GM21381 (cell line): ENCODE measurements around the gene PTPRN2.

Experiments
- ATAC-seq: cut with Tn5 transposase; IDR thresholded peaks from one replicate; pipeline ENCODE4 v1.9.1; 2021; ENCODE audit warnings: mild to moderate bottlenecking, moderate library complexity; ENCODE audit not compliant: unreplicated experiment

Gene PTPRN2

DNA sequence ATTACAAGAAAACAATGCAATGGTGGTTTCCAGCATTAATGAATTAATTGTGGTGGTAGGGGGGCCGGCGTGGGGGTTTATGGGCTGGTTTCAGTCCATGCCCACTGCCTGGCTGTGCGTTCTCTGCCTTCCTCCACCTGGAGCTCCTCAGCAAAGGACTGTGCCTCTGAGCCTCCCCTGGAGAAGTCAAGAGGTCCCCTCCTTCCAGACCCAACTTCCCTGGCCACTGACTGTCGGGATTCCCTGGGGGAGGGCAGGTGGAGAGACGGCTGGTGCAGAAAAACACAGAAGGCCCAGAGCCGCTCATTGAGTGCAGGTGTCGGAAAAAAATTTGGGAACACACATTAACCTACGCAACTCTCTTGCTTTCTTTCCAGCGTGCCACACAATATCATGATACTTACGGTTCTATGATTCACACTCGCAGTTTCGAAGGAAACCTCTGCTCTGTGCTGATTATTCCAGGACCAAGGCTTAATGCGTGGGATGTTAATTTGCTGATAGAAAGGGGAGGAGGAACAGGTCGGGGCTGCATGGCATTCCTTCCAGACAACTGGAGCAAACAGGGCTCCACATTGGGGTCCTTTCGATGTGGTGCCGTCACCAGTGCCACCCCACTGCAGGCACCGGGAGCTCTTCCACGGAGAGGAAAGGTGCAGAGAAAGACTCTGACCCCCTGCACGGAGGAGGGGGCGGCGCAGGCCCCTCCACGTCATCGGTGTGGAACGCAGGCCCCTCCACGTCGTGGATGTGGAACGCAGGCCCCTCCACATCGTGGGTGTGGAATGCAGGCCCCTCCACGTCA is 744.1 kb downstream of the PTPRN2 start:
- ATAC-seq: no peak

DNA sequence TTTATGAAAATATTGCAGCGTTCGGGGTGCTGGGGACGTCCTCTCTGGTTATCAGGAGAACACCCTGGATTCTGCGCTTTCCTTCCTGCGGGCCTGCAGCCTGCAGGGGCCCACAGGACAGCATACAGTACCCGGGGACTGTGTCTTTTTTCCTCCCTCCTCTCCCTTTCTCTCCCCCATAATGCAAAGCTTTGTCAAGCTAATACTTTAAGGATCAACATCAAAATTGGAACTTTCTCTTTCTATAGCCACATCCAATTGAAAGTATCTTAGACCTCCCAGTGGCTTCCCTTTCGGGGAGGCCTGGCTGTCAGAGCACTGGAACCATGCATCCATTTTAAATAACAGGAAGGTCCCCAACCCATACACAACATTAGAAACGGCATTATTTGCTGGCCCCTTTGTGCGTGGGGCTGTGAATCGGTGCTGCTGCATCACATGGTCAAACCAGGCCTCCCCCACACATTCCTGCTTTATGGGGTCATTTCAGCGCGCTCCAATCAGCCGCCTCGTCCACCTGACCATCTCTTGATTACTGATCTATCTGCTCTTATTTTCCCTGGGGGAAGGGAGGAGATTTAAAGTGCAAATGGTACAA is 745.8 kb downstream of the PTPRN2 start:
- ATAC-seq: no peak

DNA sequence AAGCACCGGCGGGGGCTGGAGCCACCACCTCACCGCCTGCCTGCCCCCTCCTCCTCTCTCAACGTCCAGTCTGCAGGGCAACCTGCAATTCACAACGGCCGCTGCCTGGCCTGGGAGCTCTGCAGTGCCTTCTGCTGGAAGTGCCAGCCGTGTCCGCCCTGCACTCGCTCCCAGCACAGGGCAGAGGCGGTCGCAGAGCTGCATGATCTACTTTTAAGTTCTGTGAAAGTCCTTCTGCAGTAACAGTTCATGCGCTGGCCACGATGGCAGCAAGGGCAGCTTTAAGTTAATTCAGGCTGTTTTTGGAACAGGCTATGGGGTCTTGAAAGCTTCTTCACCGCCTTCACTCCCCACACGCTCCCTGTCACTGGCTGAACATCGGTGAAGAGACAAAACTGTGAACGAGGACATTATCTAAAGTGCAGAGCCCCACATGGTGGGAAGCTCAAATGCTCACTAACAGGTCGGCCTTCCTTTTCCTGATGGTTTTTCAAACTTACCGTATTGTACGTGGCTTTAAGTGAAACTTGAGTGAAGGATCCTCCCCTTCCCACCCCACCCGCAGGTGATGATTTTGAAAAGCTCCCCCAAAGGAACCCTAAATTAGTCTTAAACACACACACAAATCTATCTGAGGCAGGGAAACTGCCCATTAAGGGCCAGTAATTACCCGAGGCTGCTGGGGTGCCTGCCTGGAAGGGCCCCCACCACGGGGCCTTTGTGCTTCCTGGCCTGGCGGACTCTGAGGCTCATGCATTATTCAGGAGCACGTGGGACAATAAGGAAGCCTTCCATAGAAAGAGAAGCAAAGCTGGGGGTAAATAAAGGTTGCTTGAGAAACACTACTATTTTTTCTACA is 746.5 kb downstream of the PTPRN2 start:
- no peak for ATAC-seq

DNA sequence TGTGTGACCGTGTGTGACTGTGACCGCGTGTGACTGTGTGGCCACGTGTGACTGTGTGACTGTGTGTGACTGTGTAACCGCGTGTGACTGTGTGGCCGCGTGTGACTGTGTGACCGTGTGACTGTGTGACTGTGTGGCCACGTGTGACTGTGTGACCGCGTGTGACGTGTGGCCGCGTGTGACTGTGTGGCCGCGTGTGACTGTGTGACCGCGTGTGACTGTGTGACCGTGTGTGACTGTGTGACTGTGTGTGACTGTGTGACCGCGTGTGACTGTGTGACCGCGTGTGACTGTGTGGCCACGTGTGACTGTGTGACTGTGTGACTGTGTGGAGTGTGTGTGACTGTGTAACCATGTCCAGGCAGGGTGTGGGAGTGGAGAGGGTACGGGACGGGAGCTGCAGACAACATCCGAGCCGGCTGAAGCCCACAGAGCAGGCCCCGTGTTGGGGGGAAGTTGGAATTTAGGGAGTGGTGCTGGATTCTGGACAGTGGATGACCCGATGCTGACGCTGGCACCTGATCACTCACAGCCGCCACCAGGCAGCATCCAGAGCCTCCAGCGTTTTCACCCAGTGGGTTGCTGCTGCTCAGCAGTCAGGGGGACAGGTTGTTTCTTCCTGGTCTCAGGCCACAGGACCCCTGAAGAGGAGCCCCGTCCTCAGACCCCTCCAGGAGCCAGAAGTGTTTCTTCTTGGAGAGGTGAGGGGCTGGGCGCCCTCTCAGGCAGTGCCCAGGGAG is 747.3 kb downstream of the PTPRN2 start:
- no peak for ATAC-seq

DNA sequence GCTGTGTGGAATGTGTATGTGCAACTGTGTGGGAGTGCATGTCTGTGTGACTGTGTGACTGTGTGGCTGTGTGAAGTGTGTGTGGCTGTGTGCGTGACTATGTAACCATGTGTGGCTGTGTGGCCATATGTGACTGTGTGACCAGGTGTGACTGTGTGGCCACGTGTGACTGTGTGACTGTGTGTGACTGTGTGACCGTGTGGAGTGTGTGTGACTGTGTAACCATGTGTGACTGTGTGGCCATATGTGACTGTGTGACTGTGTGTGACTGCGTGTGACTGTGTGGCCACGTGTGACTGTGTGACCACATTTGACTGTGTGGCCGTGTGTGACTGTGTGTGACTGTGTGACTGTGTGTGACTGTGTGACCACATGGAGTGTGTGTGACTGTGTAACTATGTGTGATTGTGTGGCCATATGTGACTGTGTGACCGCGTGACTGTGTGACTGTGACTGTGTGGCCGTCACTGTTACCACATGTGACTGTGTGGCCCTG is 747.9 kb downstream of the PTPRN2 start:
- no peak for ATAC-seq

DNA sequence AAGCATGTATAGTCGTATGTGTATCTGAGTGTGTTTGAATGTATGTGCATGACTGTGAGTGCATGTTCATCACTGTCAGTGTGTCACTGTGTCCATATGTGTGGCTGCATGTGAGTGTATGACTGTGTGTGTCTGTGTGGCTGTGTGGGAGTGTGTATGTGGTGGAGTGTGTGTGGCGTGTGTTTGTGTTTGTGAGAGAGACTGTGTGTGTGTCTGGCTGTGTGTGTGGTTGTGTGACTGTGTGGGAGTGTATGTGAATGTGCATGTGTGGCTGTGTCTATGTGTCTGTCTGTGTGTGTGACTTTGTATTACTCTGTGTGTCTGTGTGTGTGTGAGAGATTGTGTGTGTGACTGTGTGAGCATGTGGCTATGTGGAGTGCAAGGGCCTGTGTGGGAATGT is 748.4 kb downstream of the PTPRN2 start:
- no peak for ATAC-seq

DNA sequence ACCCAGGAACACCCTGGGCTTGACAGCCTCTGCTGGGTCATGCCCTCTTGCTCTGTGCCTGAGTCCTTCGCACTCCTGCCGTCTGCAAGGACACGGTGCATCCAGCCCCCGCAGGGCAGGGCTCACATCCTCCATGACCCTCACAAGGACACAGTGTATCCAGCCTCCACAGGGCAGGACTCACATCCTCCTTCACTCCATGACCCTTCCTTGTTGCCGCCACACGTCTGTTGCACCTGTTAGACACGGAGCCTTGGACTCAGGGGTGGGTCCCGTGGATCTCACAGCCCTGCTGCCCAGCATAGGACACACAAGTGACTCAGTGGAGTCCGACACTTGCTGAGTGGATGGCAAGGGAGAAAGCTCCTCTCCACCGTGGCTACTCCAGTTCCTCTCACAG is 750.1 kb downstream of the PTPRN2 start:
- ATAC-seq: no peak

DNA sequence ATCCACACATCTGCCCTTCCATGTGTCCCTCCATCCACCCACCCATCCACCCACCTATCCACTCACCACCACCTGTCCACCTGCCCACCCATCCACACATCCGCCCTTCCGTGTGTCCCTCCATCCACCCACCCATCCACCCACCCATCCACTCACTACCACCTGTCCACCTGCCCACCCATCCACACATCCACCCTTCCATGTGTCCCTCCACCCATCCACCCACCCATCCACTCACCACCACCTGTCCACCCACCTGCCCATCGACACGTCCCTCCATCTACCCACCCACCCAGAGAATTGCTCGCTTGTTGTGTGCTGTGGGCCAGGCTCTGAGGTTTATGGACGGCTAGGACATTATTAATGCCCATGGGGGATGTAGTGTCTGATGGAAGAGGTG is 750.6 kb downstream of the PTPRN2 start:
- ATAC-seq: no peak

DNA sequence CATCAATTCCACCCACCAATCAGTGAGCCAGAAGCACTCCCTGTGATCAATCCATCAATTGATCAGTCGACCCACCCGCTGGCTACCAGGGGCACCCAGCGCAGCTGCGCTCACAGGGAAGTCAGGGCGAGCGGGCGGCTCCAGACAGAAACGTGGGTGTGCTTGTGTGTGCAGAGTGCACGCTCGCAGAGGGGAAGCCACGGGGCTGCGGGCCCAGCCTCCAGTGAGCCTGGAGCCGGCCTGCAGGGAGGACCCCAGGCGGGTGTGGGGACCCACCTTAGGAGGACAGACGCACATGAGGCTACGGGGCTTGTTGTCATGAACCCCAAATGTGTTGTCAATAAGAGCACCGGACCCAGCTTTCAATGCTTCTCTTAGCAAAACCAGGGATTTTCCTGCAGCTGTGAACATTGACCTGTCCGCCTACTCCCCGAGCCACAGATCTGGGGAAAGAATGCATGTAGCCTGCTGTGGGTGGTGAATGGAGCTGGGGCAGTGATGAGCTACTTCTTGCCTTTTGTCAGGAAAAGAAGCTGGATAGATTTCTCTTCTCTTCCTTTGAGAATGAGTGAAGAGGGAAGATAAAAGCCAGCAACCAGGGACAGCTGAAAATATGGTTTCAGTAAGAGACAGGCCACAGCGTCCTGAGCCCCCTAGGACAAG is 753.0 kb downstream of the PTPRN2 start:
- no peak for ATAC-seq

DNA sequence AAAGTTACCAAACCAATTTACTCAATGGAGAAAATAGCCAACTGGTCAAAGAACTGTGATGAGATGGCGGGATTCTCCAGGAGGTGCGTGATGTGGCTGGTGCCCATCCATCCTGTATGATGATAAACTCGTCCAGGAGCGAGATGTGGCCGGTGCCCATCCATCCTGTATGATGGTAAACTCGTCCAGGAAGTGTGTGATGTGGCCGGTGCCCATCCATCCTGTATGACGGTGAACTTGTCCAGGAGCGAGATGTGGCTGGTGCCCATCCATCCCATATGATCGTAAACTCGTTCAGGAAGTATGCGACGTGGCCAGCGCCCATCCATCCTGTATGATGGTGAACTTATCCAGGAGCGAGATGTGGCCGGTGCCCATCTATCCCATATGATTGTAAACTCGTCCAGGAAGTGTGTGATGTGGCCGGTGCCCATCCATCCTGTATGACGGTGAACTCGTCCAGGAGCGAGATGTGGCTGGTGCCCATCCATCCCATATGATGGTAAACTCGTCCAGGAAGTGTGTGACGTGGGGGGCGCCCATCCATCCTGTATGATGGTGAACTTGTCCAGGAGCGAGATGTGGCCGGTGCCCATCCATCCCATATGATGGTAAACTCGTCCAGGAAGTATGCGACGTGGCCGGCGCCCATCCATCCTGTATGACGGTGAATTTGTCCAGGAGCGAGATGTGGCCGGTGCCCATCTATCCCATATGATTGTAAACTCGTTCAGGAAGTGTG is 754.6 kb downstream of the PTPRN2 start:
- ATAC-seq: no peak

DNA sequence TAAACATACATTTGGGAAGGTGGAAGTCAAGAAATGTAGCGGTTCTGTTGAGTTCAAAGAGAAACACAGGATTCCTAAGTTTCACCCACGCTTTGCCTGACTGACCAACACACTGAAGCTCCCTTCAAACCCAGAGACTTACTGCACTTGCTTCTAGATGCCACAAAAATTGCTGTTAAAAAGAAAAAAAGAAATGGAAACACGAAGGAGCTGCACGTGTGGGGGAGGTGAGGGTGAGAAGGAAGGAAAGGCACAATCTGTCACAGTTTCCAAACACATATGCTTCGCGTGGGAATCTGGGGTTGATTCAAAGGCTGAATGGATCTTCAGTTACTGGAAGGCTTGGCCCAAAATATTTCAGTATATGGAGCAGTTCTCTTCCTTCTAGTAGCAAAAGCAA is 755.2 kb downstream of the PTPRN2 start:
- ATAC-seq: no peak

DNA sequence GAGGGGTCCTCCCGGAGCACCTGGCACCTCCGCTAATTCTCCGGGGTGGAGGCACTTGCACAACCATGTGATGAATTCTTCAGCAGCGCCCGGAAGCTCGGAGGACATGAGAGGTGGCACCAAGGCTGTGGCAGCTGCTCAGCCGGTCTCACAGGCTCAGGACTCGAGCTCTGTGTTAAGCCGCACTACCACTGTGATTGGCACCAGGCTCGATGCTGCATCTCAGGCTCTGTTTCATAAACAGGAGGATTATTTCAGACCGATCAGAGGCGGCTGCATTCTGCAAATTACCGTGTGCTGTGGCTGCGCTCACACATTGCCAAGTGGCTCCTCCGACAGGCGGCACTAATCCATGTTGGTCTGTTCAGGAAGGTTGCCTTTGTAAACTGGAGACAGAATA is 755.6 kb downstream of the PTPRN2 start:
- no peak for ATAC-seq

DNA sequence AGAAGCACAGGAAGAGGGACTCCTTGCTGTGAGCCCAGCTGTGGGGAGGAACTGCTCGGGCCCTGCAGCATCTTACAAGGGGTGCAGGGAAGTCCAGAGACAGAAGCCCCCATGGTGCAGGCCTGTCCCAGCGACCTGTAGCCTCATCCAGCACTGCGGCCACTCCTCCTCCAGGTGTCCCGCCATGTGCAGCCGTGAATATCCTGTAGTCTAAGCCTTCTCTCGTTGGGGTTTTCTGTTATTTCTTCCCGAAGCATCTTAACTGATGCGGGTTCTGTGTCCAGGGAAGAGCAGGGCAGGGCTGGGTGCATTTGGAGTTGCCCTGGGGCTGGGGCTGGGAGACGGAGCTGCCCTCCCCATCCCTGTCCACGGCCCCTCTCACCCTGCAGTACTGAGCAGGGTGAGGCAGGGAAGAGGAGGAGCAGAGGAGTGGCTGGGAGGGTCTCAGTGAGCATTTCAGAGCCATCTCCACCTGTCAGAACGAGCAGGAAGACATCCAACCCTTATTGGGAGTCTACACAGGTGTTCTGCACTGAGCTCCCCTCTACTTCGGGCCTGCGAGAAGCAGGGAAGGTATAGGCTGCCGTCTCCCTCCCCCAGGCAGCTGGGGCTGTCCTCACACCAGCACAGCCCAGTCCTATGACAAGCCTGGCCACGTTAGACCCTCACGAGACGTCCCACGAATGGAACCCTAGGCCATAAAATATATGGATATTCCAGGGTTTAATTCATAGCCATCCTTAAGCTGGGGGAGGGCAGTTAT is 756.3 kb downstream of the PTPRN2 start:
- ATAC-seq: no peak

DNA sequence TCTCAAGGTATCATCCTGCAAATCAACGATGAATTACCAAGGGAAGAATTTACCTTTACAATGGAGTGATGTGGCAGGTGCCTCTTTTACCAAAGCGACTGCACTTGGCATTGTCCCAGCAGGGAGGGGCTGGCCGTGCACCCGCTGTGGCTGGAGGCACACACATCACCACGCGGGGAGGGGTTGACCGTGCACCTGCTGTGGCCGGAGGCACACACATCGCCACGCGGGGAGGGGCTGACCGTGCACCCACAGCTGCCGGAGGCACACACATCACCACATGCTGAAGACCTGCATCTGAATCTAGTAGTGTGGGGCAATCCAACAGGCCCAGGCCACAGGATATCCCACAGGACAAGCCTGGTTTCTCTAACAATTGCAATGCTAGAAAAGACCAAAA is 757.3 kb downstream of the PTPRN2 start:
- ATAC-seq: no peak

DNA sequence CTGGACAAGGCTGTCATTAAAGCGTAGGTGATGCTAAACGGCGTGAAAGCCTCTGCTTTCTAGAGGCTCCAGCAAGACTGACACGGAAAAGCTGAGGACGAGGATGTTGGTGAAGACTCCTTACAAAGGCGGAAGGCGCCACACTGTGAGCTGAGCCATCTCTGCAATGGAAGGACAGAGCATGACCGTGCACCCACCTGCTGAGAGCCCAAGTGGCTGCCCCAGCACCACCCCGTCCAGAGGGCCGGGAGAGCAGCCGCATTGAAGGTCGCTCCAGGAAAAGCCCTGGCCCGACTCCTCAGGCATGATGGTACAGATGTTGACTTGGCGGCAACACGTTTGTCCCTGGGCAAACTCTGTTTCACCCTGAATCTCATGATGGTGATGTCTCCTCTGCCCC is 758.1 kb downstream of the PTPRN2 start:
- no peak for ATAC-seq

DNA sequence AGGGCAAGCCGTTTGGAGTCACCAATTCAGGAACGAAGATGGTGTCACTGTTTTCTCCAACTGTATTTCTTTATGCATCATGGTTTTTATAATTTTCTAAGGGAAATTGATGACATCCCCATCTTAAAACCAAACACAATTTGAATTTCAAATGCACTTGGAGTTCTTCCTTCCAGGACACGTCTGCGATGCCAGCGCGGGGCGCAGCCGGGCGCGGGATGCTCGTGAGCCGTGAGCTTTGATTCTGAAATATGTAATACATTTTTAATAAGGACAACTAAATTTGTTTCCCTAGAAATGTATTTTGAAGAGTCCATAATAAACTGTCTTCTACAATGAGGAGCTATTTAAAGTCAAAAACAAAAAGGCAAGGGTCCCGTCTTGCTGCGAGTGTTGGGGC is 758.7 kb downstream of the PTPRN2 start:
- ATAC-seq: no peak

DNA sequence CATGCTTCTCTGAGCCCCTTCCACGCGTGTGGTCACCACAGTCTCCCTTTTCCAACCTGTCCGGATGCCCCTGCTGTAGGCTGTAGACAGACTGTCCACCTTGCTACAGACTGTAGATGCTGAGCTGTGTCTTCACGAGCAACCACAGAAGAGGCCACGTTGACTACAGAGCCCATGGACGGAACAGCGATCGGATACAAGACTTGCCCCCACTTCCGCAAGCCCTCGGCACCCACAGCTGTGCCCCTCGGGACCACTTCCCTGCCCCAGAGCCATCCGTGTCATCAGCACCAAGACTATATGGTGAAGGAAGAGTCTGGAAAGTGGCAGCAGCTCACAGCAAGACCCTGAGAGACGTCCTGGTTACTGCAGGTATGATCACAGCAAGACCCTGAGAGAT is 759.4 kb downstream of the PTPRN2 start:
- no peak for ATAC-seq

DNA sequence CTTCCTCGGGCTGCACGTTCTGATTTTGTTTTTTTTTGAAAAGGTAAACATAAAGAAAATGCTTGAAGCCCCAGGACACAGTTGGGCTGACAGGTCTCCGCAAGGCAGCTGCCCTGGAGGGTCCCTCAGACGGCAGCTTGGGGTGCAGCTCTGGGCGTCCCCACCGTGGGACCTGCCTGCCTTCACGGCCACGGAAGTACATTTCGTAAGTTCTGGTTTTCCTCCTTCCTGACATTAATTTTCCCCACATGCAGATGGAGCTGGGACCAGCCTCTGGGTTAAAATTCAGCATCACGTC is 759.8 kb downstream of the PTPRN2 start:
- no peak for ATAC-seq
